ENCODE measurements around the gene ATP8A2. TPM values are rescaled to one million over a fixed set of nuclear protein-coding genes. Genes with fewer than 3 reads are reported as not detected.
"Not testable (repeated sequence)": the region's sequence is repeated elsewhere in the genome, so short reads cannot be mapped to it uniquely, and the experiment has no call there.

Gene ATP8A2
- total RNA-seq, 2 donors from 2014 or later = 0.23 to 6.1 TPM

DNA sequence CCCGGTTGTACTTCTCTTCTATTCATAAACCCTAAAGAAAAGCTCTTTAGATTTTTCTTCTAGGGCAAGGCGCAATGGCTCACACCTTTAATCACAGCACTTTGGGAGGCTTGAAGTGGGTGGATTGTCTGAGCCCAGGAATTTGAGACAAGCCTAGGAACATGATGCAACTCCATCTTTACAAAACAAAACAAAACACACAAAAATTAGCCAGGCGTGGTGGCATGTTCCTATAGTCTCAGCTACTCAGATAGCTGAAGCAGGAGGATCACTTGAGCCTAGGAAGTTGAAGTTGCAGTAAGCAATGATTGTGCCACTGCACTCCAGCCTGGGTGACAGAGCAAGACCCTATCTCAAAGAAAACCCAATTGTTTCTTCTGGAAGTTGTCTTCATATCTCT lies 439.7 kb downstream of the ATP8A2 start:
- H3K36me3 ChIP-seq = no peaks in the 10 kb centered on the region
- no peak for TF ChIP-seq POLR2AphosphoS5 (IDR thresholded peaks at IDR 0.05)
- TF ChIP-seq POLR2A (IDR thresholded peaks at IDR 0.05) = no peak
- TF ChIP-seq, protein P1, sequence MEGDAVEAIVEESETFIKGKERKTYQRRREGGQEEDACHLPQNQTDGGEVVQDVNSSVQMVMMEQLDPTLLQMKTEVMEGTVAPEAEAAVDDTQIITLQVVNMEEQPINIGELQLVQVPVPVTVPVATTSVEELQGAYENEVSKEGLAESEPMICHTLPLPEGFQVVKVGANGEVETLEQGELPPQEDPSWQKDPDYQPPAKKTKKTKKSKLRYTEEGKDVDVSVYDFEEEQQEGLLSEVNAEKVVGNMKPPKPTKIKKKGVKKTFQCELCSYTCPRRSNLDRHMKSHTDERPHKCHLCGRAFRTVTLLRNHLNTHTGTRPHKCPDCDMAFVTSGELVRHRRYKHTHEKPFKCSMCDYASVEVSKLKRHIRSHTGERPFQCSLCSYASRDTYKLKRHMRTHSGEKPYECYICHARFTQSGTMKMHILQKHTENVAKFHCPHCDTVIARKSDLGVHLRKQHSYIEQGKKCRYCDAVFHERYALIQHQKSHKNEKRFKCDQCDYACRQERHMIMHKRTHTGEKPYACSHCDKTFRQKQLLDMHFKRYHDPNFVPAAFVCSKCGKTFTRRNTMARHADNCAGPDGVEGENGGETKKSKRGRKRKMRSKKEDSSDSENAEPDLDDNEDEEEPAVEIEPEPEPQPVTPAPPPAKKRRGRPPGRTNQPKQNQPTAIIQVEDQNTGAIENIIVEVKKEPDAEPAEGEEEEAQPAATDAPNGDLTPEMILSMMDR (IDR thresholded peaks at IDR 0.05) = no peak
- intact Hi-C loops (cut with DNase I) = no loop called here
- no peak overlapping the region for H3K4me3 ChIP-seq
- H3K27me3 ChIP-seq (replicated peaks; ENCODE audit: insufficient read depth) = no peaks in the 10 kb centered on the region
- H3K9me3 ChIP-seq = no peaks in the 10 kb centered on the region
- no peak overlapping the region for H3K27ac ChIP-seq
- 95% methylated on average over 3 of the region's 3 CpGs for WGBS
- H3K4me1 ChIP-seq (replicated peaks) = no peaks in the 10 kb centered on the region
- no peak for DNase-seq (ENCODE audit: low spot score)

DNA sequence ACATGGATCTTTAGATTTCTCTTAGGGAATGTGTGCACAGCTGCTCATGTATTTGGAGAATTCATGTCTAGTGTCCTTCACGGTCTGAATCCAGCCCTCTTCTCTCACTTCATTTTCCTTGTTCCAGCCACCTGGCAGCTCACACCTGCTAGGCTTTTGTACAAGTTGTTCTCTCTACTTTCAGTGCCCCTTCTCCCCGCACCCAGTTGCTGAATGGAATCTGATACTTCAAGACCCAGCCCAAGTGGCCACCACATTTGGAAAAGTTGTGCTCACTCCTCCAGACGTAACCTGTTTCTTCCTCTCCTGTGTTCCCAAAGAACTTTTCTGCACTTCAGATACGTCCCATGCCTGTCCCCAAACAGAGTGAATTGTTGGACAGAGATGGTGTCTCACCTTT lies 444.5 kb downstream of the ATP8A2 start:
- Histone ChIP-seq H3K4me1 (replicated peaks) (no peaks in the 10 kb centered on the region), H3K27me3 (replicated peaks; ENCODE audit: insufficient read depth) (no peaks in the 10 kb centered on the region), H3K9me3 (no peaks in the 10 kb centered on the region), H3K36me3 (no peaks in the 10 kb centered on the region), H3K27ac (no peak overlapping the region), H3K4me3 (no peak overlapping the region)
- TF ChIP-seq POLR2AphosphoS5 (IDR thresholded peaks at IDR 0.05) (no peak), POLR2A (IDR thresholded peaks at IDR 0.05) (no peak)
- TF ChIP-seq, protein P1 (IDR thresholded peaks at IDR 0.05) = no peak
- WGBS = 94% methylated on average over 4 of the region's 4 CpGs
- intact Hi-C loops (cut with DNase I) = no loop called here
- no peak for DNase-seq (ENCODE audit: low spot score)

DNA sequence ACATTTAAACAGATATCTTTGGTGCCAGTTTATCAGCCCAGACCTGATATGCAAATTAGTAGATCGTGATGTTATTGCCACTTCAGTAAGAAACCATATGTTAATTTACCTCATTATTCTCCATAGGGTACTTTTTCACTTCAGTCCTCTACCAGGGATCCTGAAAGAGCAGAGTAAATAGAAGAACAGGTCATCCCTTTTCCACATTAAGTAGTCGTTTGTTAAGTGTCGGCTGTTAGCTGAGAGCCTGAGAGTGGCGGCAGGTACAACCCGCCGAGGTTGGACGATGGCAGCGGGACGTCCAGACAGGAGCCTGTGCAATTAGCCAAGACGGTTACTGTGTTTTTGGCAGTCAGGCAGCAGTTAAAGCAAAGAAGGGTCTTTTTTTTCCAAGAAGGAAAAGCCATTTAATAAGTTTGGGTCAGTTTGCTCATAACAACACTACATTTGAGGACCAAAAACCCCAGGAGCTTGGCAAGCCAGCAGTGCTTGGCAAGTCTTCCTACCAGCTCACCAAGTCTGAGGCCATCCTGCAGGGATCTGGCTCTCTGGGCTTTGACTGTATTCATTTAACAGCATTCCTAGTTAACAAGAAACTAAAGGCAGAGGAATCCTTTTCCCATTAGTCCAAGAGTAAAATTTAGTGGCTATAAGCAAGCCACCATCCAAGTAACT lies 448.2 kb downstream of the ATP8A2 start:
- no peak for DNase-seq (ENCODE audit: low spot score)
- H3K27ac ChIP-seq = no peak overlapping the region
- no peaks in the 10 kb centered on the region for H3K4me1 ChIP-seq (replicated peaks)
- TF ChIP-seq, protein P1 (IDR thresholded peaks at IDR 0.05) = no peak
- no peak for TF ChIP-seq POLR2A (IDR thresholded peaks at IDR 0.05)
- TF ChIP-seq POLR2AphosphoS5 (IDR thresholded peaks at IDR 0.05) = no peak
- H3K36me3 ChIP-seq = no peaks in the 10 kb centered on the region
- intact Hi-C loops (cut with DNase I) = no loop called here
- H3K9me3 ChIP-seq = no peaks in the 10 kb centered on the region
- H3K27me3 ChIP-seq (replicated peaks; ENCODE audit: insufficient read depth) = no peaks in the 10 kb centered on the region
- no peak overlapping the region for H3K4me3 ChIP-seq
- whole genome bisulfite sequencing = 20% methylated on average over 10 of the region's 10 CpGs

DNA sequence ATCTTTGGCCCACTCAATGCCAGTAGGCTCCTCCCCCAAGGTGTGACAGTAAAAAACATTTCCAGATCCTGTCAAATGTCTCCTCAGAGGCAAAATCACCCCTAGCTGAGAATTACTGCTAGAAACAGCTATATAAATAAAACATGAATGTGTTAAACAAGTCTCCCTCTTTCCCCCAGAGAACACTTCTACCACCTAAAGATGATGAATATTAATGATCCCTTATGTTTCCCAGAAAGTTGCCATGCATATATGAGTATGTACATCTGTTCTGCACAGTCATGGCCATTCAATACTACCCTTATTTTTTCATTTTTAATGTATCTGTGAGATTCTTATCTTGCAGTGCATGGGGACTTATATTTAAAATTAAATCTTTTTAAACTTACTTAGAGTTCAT lies 450.0 kb downstream of the ATP8A2 start:
- Histone ChIP-seq H3K4me1 (replicated peaks) (no peaks in the 10 kb centered on the region), H3K4me3 (no peak overlapping the region), H3K9me3 (no peaks in the 10 kb centered on the region), H3K36me3 (no peaks in the 10 kb centered on the region), H3K27me3 (replicated peaks; ENCODE audit: insufficient read depth) (no peaks in the 10 kb centered on the region), H3K27ac (no peak overlapping the region)
- no peak for DNase-seq (ENCODE audit: low spot score)
- TF ChIP-seq, protein P1 (IDR thresholded peaks at IDR 0.05) = no peak
- TF ChIP-seq POLR2AphosphoS5 (IDR thresholded peaks at IDR 0.05) = no peak
- TF ChIP-seq POLR2A (IDR thresholded peaks at IDR 0.05) = no peak
- intact Hi-C loops (cut with DNase I) = no loop called here

DNA sequence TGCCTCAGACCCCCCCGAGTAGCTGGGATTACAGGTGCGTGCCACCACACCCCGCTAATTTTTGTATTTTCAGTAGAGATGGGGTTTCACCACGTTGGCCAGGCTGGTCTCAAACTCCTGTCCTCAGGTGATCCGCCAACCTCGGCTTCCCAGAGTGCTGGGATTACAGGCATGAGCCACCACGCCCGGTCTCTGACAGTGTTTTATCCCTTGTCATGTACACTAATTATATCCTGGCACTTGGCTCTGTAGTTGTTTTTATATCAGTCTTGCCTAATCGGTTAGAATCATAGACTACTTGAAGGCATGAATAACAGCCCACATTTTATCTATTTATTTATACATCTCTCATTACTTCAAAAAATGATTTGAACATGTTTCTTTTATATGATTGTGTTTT lies 455.4 kb downstream of the ATP8A2 start:
- intact Hi-C loops (cut with DNase I); H3K27me3 ChIP-seq (replicated peaks; ENCODE audit: insufficient read depth); H3K27ac ChIP-seq; H3K4me1 ChIP-seq (replicated peaks); H3K9me3 ChIP-seq; H3K4me3 ChIP-seq; DNase-seq (ENCODE audit: low spot score); H3K36me3 ChIP-seq: not testable (repeated sequence)
- 78% methylated on average over 9 of the region's 9 CpGs for WGBS
